GM18498 (cell line): ENCODE results near the gene GAS7.
"Not testable (repeated sequence)": the region's sequence is repeated elsewhere in the genome, so short reads cannot be mapped to it uniquely, and the experiment has no call there.

Experiments
- ATAC-seq: cut with Tn5 transposase; IDR thresholded peaks from one replicate; pipeline ENCODE4 v1.9.1; 2021; ENCODE audit warnings: mild to moderate bottlenecking, moderate library complexity; ENCODE audit not compliant: unreplicated experiment

GAS7 gene

GRCh38 chr17:10115536-10115932, 82.9 kb downstream of the GAS7 start:
- no peak for ATAC-seq

DNA sequence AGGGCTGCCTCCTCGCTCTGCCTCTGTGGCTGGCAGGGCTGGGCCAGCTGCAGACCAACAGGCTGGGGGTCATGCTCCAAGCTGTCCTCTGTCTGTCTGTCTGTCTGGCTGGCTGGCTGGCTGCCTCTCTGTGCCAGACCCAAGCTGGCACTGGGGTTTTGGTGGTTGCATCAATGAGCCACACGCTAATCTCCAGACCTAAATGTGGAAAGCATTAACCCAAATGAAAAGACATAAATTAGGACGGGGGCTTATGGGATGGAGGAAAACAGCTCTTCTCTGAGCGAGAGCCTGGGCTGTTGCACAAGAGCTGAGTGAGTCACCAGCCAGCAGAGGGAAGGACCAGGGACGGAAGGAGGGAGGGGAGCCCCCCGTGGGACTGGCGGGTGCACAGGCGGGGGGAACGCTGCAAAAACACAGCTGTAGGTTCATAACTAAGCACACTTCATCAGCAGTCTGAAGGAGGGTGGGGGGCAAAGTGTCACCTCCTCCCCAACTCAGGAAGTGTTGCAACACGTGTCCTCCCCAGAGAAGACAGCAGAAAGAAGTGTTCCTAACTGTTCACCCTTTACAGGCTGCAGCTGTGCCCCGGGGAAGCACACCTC, 83.4 kb downstream of the GAS7 start:
- ATAC-seq = peak; percentile 41

- no peak for ATAC-seq
These were observed 85.4 kb downstream of the GAS7 start for GRCh38 chr17:10112962-10113361.

DNA sequence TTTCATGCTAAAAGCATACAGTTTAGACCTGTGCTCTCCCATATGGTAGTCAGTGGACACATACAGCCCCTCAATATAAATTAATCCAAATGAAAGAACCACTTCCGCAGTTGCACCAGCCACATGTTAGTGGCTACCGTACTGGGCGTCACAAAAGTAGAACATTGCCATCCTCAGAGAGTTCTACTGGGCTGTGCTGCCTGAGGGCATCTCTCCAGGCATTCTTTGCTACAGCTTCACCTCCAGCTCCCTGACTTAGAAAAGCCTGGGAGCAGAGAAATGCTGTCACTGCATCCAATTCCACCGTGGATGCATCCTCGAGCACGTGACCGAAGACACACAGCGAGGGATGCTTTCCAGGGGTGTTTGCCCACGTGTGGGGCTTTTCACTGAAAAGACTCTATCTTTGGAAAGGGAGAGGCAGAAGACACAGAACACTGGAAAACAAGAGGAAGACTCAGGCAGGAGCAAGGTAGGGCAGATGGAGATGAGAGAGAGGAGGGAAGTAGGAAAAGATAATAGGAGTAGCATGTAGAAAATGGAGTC, 86.4 kb downstream of the GAS7 start:
- no peak for ATAC-seq

DNA sequence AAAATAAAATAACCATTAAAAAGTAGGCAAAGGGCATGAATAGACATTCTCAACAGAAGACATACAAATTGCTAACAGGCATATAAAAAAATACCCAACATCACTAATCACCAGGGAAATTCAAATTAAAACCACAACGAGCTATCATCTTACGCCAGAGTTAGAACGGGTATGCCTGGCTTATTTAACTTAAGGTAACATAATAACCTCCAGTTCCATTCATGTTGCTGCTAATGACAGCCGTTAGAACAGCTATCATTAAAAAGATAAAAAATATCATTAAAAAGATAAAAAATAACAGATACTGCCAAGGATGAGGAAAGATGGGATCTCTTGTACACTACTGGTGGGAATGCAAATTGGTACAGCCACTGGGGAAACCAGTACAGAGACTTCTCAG, 89.3 kb downstream of the GAS7 start:
- ATAC-seq = no peak

DNA sequence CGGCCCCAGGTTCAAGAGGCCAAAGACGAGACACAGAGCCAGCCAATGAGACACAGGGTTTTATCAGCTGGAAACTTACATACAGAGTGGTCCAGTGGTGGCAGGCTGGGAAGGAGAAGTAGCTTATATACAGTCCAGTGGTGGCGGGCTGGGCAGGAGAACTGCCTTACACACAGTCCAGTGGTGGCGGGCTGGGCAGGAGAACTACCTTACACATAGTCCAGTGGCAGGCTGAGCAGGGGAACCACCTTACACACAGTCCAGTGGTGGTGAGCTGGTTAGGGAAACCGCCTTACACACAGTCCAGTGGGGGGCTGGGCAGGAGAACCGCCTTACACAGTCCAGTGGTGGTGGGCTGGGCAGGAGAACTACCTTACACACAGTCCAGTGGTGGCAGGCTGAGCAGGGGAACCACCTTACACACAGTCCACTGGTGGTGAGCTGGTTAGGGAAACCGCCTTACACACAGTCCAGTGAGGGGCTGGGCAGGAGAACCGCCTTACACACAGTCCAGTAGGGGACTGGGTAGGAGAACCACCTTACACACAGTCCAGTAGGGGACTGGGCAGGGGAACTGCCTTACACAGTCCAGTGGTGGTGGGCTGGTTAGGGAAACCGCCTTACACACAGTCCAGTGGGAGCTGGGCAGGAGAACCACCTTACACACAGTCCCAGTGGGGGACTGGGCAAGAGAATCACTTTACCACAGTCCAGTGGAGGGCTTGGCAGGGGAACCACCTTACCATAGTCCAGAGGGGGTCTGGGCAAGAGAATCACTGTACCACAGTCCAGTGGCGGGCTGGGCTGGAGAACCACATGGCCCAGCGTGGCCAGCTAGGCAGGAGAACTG, 90.9 kb downstream of the GAS7 start:
- no peak for ATAC-seq

DNA sequence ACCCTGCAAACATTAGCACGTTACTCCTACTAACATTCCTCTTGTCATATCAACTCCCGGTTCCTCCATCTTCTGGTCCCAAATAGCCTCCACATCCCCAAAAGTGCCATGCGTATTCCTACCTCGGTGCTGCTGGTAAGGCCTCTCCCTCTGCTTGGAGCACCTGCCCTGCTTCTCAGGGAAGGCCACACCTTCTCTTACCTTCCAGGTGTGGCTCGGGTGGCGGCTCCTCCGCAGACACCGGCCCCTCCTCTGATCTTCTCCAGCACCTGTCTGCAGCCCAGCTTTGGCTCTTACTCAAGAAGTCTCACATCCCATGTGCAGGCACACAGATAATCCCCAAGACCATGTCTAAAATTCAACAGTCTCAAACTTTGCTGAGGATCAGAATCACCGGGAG, 92.3 kb downstream of the GAS7 start:
- ATAC-seq = no peak

DNA sequence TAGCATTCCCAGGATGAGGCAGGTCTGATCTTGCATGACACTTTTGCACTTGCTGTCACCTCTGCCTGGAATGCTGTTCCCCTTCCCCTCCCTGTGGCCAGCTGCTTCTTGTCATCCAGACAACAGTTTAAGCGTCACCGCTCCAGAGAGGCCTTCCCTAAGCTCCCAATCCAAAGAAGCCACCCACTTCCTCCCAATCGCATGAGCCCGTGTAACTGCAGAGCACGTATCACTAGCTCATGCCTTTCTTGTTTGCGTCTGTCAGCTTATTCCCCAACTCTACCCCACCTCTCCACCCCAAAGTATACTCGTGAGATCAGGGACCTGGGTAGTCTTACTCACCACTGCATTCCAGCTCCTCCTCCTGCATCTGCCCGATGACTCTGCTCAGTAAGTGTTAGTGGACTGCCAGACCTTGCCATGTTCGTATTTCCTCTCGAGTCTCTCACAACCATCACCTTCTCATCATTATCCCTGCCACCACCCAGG, 92.8 kb downstream of the GAS7 start:
- no peak for ATAC-seq

DNA sequence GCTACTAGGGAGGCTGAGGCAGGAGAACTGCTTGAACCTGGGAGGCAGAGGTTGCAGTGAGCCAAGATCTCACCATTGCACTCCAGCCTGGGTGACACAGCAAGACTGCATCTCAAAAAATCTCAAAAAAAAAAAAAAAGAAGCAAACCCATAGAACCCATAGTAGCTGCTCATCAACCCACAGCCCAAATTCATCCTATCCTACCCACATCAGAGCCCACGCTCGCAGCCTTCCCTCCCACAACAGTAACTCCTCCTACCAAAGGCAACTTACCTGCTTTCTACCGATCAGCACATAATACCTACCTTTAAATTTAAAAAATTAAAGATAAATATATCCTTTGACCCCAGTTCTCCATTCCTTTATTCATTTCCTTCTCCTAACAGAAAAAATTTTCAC, 94.7 kb downstream of the GAS7 start:
- ATAC-seq = no peak

DNA sequence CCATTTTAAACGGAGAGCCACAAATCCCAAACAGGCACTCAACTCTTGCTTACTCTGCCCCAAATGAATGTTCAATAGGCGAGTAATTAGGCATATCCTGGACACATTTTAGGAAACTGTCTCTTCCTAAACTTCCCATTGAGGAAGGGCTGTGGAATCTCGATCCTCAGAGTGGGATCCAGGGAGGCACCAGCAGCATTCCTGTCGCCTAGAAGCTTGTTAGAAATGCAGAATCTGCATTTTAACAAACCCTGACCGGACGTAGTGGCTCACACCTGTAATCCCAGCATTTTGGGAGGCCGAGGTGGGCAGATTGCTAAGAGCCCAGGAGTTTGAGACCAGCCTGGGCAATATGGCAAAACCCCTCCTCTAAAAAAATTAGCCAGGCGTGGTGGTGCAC, 95.6 kb downstream of the GAS7 start:
- no peak for ATAC-seq

- no peak for ATAC-seq
These were observed 99.3 kb downstream of the GAS7 start for GRCh38 chr17:10099051-10099571.

DNA sequence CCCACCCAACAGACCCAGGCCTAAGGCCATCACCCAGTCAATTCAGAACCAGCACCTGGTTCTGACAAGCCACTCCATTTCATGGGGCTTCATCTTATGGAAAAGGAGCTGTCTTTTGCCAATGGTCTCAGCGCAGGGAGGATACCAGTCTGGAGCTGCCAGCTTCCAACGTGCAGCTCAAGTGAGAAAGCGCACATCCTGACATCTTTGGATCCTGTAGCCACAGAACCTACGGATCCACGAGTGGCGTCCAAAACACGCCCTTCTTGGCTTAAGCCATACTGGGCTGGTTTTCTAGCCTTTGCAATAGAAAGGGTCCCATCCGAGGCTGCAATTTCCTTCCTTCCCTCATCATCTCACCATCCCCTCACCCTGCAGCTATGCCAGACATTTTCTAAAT, 101.8 kb downstream of the GAS7 start:
- ATAC-seq = no peak

DNA sequence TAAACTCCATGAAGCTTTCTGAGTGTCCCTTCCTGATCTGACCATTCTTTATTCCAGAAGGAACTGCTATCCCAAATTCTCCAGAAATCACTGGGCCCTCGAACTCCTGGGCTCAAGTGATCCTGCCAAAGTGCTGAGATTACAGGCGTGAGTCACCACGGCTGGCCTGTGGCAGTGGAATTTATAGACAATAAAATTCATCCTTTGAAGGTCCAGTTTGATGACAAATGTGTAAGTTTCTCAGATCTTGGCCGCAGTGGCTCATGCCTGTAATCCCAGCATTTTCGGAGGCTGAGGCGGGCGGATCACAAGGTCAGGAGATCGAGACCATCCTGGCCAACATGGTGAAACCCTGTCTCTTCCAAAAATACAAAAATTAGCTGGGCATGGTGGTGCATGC, 103.1 kb downstream of the GAS7 start:
- not testable (repeated sequence) for ATAC-seq

DNA sequence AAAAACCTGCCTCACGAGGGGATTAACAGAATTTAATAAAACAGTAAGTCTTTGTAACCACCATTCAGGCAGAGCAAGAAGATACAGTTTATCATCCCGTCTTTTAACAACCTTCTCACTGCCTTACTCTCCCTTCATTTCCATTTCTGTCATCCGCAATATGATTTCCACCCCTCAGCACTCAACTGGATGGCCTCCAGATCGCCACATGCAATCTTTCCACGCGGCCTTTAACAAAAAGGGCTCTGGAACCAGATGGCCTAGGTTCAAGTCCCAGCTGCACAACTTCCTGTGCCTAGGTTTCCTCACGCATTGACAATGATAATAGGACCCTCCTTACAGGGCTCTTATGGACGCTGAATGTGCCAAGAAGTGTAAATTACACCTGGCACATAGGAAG, 103.6 kb downstream of the GAS7 start:
- ATAC-seq = no peak

GRCh38 chr17:10092595-10092994, 105.8 kb downstream of the GAS7 start:
- no peak for ATAC-seq

DNA sequence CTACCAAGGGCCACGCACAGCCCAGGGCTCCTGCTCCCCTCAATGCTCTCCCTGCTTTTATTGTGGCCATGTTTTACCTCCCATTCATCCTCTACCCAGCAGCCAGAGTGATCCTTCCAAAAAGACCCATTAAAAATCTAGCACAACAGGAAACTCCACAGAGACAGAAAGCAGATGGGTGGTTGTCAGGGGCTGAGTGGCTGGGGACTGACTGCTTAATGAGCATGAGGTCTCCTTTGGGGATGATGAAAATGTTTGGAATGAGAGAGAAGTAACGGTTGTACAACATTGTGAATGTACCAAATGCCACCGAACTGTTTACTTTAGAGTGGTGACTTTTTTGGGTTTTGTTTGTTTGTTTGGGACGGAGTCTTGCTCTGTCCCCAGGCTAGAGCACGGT, 107.4 kb downstream of the GAS7 start:
- ATAC-seq = no peak

DNA sequence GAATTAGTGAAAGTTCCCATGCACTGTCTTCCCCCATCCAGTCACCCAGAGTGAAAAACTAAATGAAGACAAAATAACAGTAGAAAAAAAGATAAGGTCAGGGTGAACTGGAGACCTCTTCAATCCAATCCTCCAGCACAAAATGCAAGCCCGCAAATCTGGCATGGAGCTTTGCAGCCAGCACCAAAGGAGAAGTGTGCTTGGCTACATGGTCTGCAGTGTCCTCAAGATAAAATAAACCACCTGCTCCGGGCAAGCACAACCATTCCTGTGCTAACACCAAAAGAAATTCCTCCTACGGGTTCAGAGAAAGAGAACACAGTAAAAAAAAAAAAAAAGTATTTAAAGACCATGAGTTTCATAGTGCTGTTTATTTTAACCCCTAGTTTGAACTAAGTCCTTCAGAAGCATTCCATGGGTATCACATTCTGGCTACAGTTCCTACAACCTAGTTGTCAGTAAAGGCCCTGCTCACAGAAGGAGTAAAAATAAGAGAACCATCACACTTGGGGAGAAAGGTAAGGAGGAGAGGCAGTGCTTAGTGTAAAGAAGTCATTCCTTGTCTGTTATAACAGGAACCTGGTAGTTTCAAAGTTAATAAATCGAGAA, 109.1 kb downstream of the GAS7 start:
- no peak for ATAC-seq

DNA sequence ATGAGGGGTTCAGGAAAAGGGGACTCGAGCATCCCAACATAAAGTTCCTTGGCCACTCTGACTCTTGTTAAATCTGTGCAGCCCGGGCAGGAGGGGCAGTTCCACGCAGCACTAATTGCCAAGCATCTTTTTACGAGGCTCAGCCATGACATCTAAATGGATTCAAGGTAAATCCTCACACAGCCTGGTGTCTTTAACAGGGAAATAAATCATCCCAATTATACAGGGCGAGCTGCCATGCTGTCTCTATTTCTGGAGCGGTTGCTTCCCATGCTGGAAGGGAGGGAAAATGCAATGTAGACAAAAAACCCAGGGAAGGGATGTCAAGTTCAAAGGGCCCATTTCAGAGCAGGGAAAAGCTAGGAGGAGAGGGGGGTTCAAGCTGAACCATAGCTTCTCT, 110.0 kb downstream of the GAS7 start:
- no peak for ATAC-seq

GRCh38 chr17:10087355-10087754, 111.1 kb downstream of the GAS7 start:
- no peak for ATAC-seq

- ATAC-seq = no peak
These were observed 114.5 kb downstream of the GAS7 start for GRCh38 chr17:10083864-10084263.

- no peak for ATAC-seq
These were observed 115.6 kb downstream of the GAS7 start for GRCh38 chr17:10082795-10083194.
